Stimulated activated CD8-positive, alpha-beta memory T cell treated with anti-CD3 and anti-CD28 coated beads, Interleukin-2, amount 100 ng/mL, for 1 hour (primary cell): Measurements from ENCODE around the gene C1GALT1.

ENCODE experiments used
- DNase-seq, 2 donors: peaks; one replicate each; pipeline ENCODE4 v3.0.0-alpha.2; 2020; ENCODE audit warnings: low read depth in 2 of 2

C1GALT1 gene

DNA sequence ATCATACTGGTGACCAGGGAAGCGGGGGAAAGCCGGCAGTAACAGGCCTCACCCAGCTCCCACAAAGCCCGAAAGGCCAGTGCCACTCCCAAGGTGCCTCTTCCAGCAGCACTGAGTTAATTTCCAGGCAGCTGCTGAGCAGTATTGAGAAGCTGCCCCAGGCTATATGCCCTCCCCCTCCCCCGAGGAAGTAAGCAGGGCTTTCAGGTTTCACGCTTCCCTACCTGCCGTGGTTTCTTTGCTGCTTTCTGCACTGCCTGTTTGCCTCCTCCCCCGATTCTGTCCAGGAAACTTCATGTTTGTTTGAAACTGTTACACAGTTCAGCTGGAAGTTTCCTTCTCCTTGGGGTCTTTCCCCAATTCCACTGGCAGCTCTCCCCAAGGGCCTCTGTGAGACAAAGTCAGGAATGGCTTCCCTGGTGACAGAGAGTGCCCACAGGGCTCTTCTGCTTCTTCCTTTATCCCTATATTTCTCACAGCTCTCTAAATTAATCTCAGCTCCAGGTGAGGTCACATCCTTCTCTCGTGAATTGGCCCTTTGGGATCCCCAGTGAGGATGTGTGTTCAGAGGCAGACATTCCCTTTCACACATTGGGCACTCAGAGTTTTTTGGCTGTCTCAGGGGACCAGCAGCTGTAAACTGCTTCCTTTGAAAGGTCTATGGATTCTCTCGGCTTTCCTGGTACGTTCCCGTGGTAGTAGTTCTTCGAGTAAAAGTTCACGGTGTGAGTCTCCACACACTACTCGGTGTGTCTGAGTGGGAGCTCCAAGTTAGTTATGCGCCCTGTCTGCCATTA is 19.4 kb downstream of the C1GALT1 start:
- peak in 1 of 2 donors; percentile 11 for DNase-seq

- DNase-seq, result no peak
Observed at GRCh38 chr7:7202375-7202720, 20.0 kb downstream of the C1GALT1 start.

GRCh38 chr7:7203813-7204575 is 21.6 kb downstream of the C1GALT1 start:
- no peak for DNase-seq

DNA sequence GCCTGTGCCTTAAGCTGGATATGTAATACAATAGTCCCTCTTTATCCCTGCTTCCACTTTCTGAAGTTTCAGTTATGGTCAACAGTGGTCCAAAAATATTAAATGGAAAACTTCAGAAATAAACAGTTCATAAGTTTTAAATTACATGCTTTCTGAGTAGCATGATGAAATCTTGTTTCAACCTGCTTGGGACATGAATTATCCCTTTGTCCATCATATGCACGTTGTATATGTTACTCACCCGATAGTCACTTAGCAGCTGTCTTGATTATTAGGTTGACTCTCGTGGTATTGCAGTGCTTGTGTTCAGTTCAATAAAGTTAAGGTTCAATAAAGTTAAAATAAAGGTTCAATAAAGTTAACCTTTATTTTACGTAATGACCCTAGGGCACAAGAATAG is 25.5 kb downstream of the C1GALT1 start:
- DNase-seq, result no peak

DNA sequence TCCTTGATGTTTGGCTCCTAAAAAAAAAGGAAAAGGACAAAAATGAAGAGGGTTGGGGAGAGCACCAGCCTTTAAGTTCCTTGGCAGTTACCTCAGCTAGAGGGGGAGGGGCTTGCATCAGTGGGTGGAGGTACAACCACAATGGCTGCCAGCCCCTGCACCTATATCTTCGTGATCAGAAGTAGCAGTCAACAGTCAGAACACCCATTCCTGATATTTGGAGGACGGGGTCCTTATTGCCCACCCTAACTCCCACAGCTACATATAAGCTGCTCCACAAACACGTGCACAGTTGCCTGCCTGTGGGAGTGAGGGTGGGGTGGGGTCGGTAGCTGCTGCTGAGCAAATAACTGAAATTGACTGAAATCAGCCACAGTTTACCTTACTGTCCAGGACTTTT is 26.2 kb downstream of the C1GALT1 start:
- DNase-seq, result no peak

DNA sequence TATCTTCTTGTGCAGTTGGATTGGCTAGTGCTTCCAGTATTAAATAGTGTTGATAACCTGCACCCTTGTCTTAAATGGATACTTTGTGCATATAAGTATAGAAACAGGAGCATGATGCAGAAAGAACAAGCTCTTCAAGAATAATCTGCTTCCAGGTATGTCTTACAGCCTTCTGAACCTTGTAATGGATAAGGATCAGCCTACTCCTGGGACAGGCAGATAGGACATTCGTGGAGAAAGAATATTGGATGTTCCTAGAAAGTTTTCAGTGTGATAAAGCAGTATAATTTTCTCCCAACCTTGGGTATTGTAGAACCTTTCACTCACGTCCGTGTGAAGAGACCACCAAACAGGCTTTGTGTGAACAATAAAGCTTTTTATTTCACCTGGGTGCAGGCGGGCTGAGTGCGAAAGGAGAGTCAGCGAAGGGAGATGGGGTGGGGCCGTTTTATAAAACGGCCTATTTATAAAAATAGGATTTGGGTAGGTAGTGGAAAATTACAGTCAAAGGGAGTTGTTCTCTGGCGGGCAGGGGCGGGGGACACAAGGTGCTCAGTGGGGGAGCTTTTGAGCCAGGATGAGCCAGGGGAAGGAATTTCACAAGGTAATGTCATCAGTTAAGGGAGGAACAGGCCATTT is 27.2 kb downstream of the C1GALT1 start:
- no peak for DNase-seq

DNA sequence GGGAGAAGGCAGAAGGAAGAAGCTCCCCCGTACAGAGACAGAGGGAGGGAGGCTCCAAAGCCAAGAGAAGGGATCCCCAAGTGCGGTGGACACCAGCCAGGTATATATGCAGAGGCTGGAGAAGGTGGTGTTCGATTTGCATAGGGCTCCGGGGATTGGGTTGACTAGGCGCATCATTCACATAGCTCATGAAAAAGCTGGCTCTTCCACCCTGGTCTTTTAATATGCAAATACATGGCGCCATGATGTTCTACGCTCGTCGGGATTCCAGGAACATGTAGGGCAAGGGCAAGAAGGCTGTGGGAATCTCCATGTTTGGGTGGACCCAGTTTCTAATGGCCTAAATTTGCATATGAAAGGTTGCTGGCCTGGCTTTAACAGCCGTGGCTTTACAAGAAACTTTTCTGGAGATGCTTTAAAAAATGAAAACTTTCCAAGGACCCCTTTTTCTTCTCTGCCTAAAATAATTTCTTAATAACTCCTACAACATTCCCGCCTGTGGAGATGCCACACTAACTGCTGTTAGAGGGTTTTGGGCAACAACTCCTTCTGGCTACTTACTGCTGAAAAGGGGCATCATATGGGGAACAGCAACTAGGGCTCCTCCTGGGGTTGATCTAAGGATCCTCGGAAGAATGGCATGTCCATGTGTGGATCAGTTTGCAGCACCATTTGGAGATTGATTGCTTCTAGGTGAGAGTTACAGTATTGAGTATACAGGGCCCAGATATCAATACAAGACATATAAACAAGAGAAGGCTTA is 28.3 kb downstream of the C1GALT1 start:
- no peak for DNase-seq

DNA sequence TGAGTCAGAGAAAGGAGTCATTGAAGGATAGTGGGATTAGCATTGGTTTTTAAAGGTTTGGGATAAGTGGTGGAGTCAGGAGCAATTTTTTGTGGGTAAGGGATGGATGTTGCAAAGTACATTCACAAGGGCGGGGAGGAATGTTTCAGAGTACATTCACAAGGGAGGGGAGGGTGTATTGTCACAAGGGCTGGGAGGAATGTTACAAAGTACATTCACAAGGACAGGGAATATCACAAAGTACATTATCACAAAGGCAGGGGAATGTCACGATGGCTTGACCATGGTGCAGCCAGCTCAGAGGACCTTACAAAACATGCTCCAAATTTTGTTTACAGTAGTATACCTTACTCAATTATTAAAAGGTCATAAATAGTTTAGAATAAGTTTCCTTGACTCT is 30.3 kb downstream of the C1GALT1 start:
- no peak for DNase-seq

DNA sequence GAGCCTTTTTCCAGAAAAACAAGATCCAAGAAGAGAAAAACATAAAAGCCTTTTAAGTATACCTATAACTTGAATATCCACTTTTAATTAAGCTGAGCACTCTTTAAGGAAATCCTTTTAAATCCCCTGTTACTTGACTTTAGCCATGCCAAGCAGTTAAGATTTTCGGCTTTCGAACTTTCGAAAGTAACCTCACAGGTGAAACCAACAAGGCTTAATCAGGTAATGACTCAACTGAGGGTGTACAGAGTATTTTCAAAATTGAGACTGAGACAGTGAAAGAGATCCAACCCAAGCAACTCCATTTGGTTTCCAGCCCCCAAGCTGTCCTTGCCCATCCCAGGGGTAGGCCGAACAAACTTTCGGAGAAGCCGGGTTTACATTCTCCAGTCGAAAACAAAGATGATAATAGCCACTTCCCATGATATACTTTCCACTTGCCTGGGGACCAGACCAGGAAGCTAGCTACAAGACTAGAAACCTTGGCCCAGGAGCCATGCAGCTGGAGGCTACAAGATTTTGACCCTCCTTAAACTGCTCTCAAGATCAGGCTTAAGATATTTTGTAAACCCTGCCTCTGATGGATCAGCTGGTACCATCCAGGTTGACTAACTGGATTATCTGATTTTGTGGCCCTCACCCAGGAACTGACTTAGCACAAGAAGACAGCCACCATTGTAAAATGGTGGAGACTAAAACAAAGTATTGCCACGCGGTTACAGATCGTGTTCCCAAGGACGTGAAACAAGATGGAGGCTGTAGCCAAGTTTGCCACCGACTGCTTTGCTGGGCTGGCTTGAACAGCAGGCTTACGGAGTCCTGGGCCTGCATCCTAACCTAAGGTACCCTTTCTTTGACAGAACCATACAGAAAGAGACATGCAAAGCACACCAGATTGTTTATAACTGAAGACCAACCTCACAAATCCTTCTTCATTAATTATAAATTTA is 32.3 kb downstream of the C1GALT1 start:
- DNase-seq, result no peak

DNA sequence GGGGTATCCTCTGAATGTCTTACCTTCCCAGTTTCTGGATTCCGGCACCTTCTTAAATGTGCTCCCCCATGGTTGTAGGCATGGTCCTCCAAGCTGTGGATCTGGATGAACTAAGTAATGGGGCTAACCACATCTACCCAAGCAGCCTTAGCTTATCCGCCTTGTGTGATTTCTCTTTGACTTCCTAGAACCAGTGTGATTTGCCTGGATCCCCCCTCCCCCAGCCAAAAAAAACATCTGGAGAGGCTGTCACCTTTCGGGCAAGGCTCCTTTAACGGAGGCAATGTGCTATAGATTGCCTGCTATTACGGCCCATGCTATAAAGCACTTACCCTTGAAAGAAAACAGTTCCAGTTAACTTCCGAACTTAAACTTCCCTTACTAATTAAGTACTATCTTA is 33.9 kb downstream of the C1GALT1 start:
- no peak for DNase-seq

- no peak for DNase-seq
Observed at GRCh38 chr7:7219216-7219615, 36.9 kb downstream of the C1GALT1 start.

DNA sequence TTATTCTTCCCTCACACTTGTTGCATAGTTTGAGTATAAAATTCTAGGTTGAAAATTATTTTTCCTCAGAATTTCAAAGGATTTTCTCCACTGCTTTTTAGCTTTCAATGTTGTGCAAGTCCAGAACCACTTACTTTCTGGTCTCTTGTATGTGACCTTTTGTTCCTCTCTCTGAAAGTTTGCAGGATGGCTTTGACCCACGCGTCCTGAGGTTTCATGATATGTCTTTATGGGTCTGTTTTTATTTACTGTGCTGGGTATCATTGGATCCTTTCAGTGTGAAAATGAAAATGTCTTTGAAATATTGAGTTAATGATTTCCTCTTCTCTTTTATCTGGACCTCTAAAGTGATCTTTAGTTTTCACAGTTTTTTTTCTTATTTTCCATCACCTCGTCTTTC is 38.5 kb downstream of the C1GALT1 start:
- no peak for DNase-seq

DNA sequence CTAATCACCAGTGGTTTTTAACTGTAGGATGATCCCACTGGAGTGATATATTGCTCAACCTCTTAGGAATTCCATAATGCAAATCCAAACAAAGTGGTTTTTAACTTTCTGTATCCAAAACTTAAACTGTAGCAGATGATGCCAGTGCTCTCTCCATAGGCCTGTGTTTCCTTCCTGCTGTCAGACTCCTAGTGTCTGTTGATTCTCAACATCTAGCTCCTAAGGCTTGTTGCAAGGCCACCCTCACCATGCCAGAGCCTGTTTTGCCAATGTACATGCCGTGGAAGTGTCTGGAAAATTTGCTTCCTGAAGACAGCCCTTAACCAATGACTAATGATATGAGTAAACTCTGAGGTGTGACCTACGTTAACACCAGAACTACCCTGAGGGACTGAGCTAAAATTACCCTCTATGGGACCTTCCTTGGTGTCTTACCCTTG is 39.3 kb downstream of the C1GALT1 start:
- DNase-seq, result no peak

GRCh38 chr7:7223250-7223649 is 40.9 kb downstream of the C1GALT1 start:
- no peak for DNase-seq

DNA sequence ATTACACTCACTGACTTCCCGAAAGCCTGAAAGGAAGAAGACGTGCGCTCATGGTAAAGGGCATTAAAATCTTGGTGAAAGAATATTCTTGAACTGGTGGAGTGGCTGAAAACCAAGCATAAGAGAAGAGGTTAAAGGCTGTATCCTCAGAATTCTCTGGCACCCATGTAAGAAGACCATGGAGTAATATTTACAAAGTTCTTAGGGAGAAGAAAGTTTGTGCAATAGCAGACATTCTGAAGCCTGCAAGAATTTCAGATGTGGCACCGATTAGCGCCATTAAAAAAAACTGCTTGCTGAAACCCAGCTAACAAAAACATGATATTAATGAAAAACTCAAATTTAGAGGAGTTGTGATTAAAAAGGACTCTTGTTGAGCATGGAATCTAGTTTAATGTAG is 44.1 kb downstream of the C1GALT1 start:
- DNase-seq, result no peak

GRCh38 chr7:7228472-7228871 is 46.1 kb downstream of the C1GALT1 start:
- no peak for DNase-seq

DNA sequence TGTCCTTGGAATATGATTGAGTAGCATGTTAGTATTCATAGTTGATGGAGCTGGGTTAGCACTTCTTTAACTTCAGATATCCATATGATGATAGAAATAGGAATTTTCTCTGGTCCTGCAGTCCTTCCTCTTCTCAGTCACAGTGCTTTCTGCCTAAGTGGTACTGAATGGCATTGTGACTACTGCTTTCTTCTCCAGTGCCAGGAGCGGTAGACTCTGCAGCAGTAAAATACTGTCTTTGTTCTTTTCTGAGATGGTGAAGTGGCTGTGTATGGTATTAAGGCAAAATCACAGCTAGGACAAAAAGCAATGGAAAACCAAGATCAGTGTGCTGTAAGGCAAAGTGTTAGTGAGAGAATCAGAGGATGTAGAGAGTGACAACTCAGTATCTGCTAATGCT is 46.6 kb downstream of the C1GALT1 start:
- DNase-seq, result no peak

DNA sequence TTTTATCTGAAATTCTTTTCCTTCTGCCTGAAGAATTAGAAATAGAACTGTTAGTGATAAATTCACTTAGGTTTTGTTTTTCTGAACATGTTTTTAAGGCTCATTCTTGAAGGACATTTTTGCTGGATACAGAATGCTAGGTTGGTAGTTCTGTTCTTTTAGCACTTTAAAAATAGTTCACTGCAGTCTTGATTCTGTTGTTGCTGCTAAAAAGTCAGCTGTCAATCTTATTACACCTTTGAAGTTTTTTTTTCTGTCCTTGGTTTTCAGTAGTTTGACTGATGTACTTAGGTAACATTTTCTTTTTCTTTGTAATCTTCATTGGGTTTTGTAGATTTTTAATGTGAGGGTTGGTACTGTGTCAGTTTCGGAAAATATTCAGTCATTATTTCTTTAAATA is 48.7 kb downstream of the C1GALT1 start:
- DNase-seq, result no peak

GRCh38 chr7:7231865-7232264 is 49.5 kb downstream of the C1GALT1 start:
- DNase-seq, result no peak

DNA sequence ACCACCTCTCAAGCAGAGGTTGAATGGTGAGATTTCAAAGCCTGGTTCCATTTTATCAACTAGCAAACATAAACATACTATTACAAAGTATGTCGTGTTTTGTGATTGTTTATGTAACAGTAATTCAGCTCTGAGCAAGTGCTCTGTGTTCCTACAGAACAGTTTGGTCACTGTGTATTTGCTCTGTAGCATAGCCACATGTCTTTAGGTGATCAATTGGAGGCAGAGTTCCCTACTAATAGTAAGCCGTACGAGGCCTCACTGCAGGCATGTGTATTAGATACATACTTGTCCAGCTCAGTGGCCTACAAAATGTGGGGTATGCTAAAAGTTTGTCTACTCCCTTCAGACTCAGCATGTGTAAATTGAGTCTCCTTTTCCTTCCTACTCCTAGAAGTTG is 53.0 kb downstream of the C1GALT1 start:
- DNase-seq, result no peak

DNA sequence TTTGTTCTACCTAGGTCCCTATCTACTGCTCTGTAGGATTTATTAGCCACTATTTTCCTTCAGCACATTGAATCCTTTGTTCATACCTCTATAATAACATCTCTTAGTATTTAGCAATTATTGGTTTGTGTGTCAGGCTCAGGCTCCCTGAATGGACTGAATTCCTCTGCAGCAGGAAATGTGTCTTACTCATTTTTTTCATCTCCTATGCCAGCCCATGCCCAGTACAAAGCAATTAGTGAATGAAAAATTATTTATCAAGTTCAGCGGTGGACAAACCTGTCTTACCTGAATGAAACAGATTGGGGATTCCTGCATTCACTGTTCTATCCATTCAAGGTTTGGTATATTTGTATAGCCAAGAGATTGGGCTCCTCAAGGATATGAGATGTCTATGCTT is 53.7 kb downstream of the C1GALT1 start:
- DNase-seq, result no peak
